Measurements from ENCODE around the gene MAST4.

MAST4 gene

GRCh38 chr5:66958201-66958979 lies 362.2 kb downstream of the MAST4 start:
- in situ Hi-C loops (cut with HindIII; ENCODE audit: low sequenced_read_pairs), result no loop called here
- no peak for TF ChIP-seq CTCF (IDR thresholded peaks at IDR 0.05; ENCODE audit: low read depth, low read length, missing control alignments)
- peak; percentile 8 for DNase-seq (ENCODE audit: low read depth)
- H3K4me3 ChIP-seq (ENCODE audit: low read depth, low read length), result peak overlapping the region; percentile 38

GRCh38 chr5:66958980-66959641 lies 362.9 kb downstream of the MAST4 start:
- in situ Hi-C loops (cut with HindIII; ENCODE audit: low sequenced_read_pairs), result no loop called here
- no peak for TF ChIP-seq CTCF (IDR thresholded peaks at IDR 0.05; ENCODE audit: low read depth, low read length, missing control alignments)
- peak overlapping the region; percentile 38 for H3K4me3 ChIP-seq (ENCODE audit: low read depth, low read length)
- DNase-seq (ENCODE audit: low read depth), result peak; percentile 63

- TF ChIP-seq CTCF (IDR thresholded peaks at IDR 0.05; ENCODE audit: low read depth, low read length, missing control alignments), result no peak
- no peak for DNase-seq (ENCODE audit: low read depth)
- H3K4me3 ChIP-seq (ENCODE audit: low read depth, low read length), result peak overlapping the region; percentile 38
- in situ Hi-C loops (cut with HindIII; ENCODE audit: low sequenced_read_pairs), result no loop called here
These were observed 363.5 kb downstream of the MAST4 start for GRCh38 chr5:66959653-66960052.

GRCh38 chr5:66960369-66961137 lies 364.4 kb downstream of the MAST4 start:
- in situ Hi-C loops (cut with HindIII; ENCODE audit: low sequenced_read_pairs), result no loop called here
- peak overlapping the region; percentile 38 for H3K4me3 ChIP-seq (ENCODE audit: low read depth, low read length)
- no peak for TF ChIP-seq CTCF (IDR thresholded peaks at IDR 0.05; ENCODE audit: low read depth, low read length, missing control alignments)
- peak; percentile 5 for DNase-seq (ENCODE audit: low read depth)

- DNase-seq (ENCODE audit: low read depth), result no peak
- no peak for TF ChIP-seq CTCF (IDR thresholded peaks at IDR 0.05; ENCODE audit: low read depth, low read length, missing control alignments)
- H3K4me3 ChIP-seq (ENCODE audit: low read depth, low read length), result no peak overlapping the region
- in situ Hi-C loops (cut with HindIII; ENCODE audit: low sequenced_read_pairs), result no loop called here
These were observed 367.4 kb downstream of the MAST4 start for GRCh38 chr5:66963559-66963971.

GRCh38 chr5:66966439-66966838 lies 370.2 kb downstream of the MAST4 start:
- in situ Hi-C loops (cut with HindIII; ENCODE audit: low sequenced_read_pairs), result no loop called here
- TF ChIP-seq CTCF (IDR thresholded peaks at IDR 0.05; ENCODE audit: low read depth, low read length, missing control alignments), result no peak
- H3K4me3 ChIP-seq (ENCODE audit: low read depth, low read length), result no peak overlapping the region
- DNase-seq (ENCODE audit: low read depth), result no peak
